MM.1S (cell line): ENCODE results near the gene NUP210L.
"Not testable (repeated sequence)": the region's sequence is repeated elsewhere in the genome, so short reads cannot be mapped to it uniquely, and the experiment has no call there.

Experiments
- DNase-seq: peaks from one replicate; pipeline ENCODE4 v3.0.0-alpha.2; 2015
- H2AFZ ChIP-seq: fragments of 300-600 bp; sonication (generic); 2 replicates; pipeline ENCODE4 v1.6.0; 2016; ENCODE audit warnings: antibody characterized with exemption, low read length
- H3F3A ChIP-seq: fragments of 300-600 bp; sonication (generic); 2 replicates; pipeline ENCODE4 v1.6.1; 2016; ENCODE audit warnings: mild to moderate bottlenecking, antibody characterized with exemption, low read length, moderate library complexity, mixed read lengths; ENCODE audit not compliant: insufficient read depth
- H3K27ac ChIP-seq: fragments of 300-600 bp; sonication (generic); 2 replicates; pipeline ENCODE4 v1.5.1; 2016; ENCODE audit warnings: mild to moderate bottlenecking, low read length
- H3K27me3 ChIP-seq: fragments of 300-600 bp; sonication (generic); replicated peaks from 2 replicates; pipeline ENCODE4 v1.6.0; 2016; ENCODE audit warnings: low read length; ENCODE audit not compliant: insufficient read depth
- H3K36me3 ChIP-seq: fragments of 300-600 bp; sonication (generic); replicated peaks from 2 replicates; pipeline ENCODE4 v1.6.1; 2016; ENCODE audit warnings: mild to moderate bottlenecking, low read length, mixed read lengths; ENCODE audit not compliant: insufficient read depth
- H3K4me1 ChIP-seq: fragments of 300-600 bp; sonication (generic); 2 replicates; pipeline ENCODE4 v1.6.1; 2016; ENCODE audit warnings: low read length, mixed read lengths
- H3K4me2 ChIP-seq: fragments of 300-600 bp; sonication (generic); 2 replicates; pipeline ENCODE4 v1.6.0; 2016; ENCODE audit warnings: low read depth, low read length
- H3K4me3 ChIP-seq: fragments of 300-600 bp; sonication (generic); 2 replicates; pipeline ENCODE4 v1.5.1; 2016; ENCODE audit warnings: low read length, mixed read lengths
- H3K79me2 ChIP-seq: fragments of 300-600 bp; sonication (generic); 2 replicates; pipeline ENCODE4 v1.6.1; 2016; ENCODE audit warnings: mixed run types, low read length, mixed read lengths
- H3K9ac ChIP-seq: fragments of 300-600 bp; sonication (generic); 2 replicates; pipeline ENCODE4 v1.6.1; 2016; ENCODE audit warnings: low read length, mixed read lengths
- H3K9me2 ChIP-seq: fragments of 300-600 bp; sonication (generic); replicated peaks from 2 replicates; pipeline ENCODE4 v1.6.1; 2016; ENCODE audit warnings: mild to moderate bottlenecking, low read length, mixed read lengths; ENCODE audit not compliant: insufficient read depth
- H3K9me3 ChIP-seq: fragments of 300-600 bp; sonication (generic); replicated peaks from 2 replicates; pipeline ENCODE4 v1.6.1; 2016; ENCODE audit warnings: mild to moderate bottlenecking, low read length, mixed read lengths; ENCODE audit not compliant: insufficient read depth
- H4K20me1 ChIP-seq: fragments of 300-600 bp; sonication (generic); 2 replicates; pipeline ENCODE4 v1.6.1; 2016; ENCODE audit warnings: mild to moderate bottlenecking, low read length, moderate library complexity, mixed read lengths; ENCODE audit not compliant: insufficient read depth
- CTCF ChIP-seq: fragments of 300-600 bp; sonication (generic); IDR thresholded peaks from 2 replicates; pipeline ENCODE4 v1.5.1; 2016; ENCODE audit warnings: antibody characterized with exemption, low read length, mixed read lengths
- EZH2 ChIP-seq: fragments of 300-600 bp; sonication (generic); optimal IDR thresholded peaks from 2 replicates; pipeline ENCODE3; 2017; ENCODE audit warnings: low read depth, mild to moderate bottlenecking, antibody characterized with exemption, low read length, mixed read lengths
- EZH2phosphoT487 ChIP-seq: fragments of 300-600 bp; sonication (generic); IDR thresholded peaks from 2 replicates; pipeline ENCODE4 v1.6.1; 2018; ENCODE audit warnings: antibody characterized with exemption, low read length

Gene NUP210L

GRCh38 chr1:154091706-154092105, 63.2 kb downstream of the NUP210L start:
- H3F3A ChIP-seq: no peaks in the 10 kb centered on the region
- H3K27me3 ChIP-seq: no peaks in the 10 kb centered on the region
- TF ChIP-seq CTCF (no peak), EZH2 (no peak), EZH2phosphoT487 (no peak)
- H4K20me1 ChIP-seq: no peaks in the 10 kb centered on the region
- no peak overlapping the region for H2AFZ ChIP-seq
- H3K4me2 ChIP-seq: no peak overlapping the region
- H3K36me3 ChIP-seq: no peaks in the 10 kb centered on the region
- no peak overlapping the region for H3K27ac ChIP-seq
- no peaks in the 10 kb centered on the region for H3K9me2 ChIP-seq
- H3K4me3 ChIP-seq: no peak overlapping the region
- H3K79me2 ChIP-seq: no peaks in the 10 kb centered on the region
- no peaks in the 10 kb centered on the region for H3K4me1 ChIP-seq
- no peak for DNase-seq
- no peak overlapping the region for H3K9ac ChIP-seq
- no peaks in the 10 kb centered on the region for H3K9me3 ChIP-seq

- Histone ChIP-seq H4K20me1 (no peaks in the 10 kb centered on the region), H3K4me3 (no peak overlapping the region), H3K27me3 (no peaks in the 10 kb centered on the region), H3K79me2 (no peaks in the 10 kb centered on the region), H3K4me1 (no peaks in the 10 kb centered on the region), H3K9me2 (no peaks in the 10 kb centered on the region), H3K4me2 (no peak overlapping the region), H2AFZ (no peak overlapping the region), H3K9ac (no peak overlapping the region), H3K36me3 (no peaks in the 10 kb centered on the region), H3K9me3 (no peaks in the 10 kb centered on the region), H3K27ac (no peak overlapping the region), H3F3A (no peaks in the 10 kb centered on the region)
- TF ChIP-seq EZH2 (no peak), CTCF (no peak), EZH2phosphoT487 (no peak)
- DNase-seq: no peak
Observed at GRCh38 chr1:154087574-154087973, 67.3 kb downstream of the NUP210L start.

DNA sequence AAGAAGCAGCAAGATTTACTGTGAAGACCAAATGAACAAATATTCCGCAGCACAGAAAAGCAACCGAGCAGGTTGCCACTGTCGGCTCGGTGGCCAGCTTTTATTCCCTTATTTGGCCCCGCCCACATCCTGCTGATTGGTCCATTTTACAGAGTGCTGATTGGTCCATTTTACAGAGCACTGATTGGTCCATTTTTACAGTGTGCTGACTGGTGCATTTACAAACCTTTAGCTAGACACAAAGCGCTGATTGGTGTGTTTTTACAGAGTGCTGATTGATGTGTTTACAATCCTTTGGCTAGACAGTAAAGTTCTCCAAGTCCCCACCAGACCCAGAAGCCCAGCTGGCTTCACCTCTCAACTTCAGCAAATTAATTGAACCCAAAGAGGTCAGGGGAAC, 71.8 kb downstream of the NUP210L start:
- not testable (repeated sequence) for H3F3A ChIP-seq, DNase-seq, H3K27ac ChIP-seq, H3K9ac ChIP-seq, H3K9me3 ChIP-seq, H3K79me2 ChIP-seq, H3K4me1 ChIP-seq, H2AFZ ChIP-seq, H3K4me3 ChIP-seq, H4K20me1 ChIP-seq, H3K36me3 ChIP-seq, H3K4me2 ChIP-seq, H3K27me3 ChIP-seq, H3K9me2 ChIP-seq

DNA sequence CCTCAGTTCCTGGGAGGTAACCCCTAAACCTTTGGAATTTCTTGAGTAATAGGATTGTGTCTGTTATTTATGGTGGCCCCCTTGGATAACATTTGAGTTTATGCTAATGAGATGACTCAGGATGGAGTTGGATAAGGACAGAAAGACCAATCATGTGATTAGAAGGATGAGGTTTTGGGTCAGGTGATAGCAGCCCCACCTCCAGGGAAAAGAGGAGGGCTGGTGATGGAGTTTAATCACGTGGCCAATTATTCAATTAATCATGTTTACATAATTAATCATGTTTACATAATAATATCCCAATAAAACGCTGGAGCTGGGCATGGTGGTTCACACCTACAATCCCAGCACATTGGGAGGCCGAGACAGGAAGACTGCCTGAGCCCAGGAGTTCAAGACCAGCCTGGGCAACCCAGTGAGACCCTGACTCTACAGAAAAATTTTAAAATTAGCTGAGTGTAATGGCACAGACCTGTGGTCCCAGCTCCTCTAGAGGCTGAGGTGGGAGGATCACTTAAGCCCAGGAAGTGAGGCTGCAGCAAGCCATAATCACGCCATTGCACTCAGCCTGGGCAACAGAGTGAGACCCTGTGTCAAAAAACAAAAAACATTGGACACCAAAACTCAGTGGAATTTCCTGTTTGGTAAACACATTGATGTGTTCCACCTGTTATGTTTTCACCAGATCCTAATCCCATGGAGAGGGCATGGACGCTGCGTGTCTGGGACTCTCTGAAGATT, 73.3 kb downstream of the NUP210L start:
- Histone ChIP-seq H3K9ac (no peak overlapping the region), H3K27ac (no peak overlapping the region), H3K36me3 (no peaks in the 10 kb centered on the region), H3K9me2 (no peaks in the 10 kb centered on the region), H3K79me2 (no peaks in the 10 kb centered on the region), H3K4me2 (no peak overlapping the region), H3K27me3 (no peaks in the 10 kb centered on the region), H2AFZ (no peak overlapping the region), H3K4me3 (no peak overlapping the region), H3K9me3 (no peaks in the 10 kb centered on the region), H4K20me1 (no peaks in the 10 kb centered on the region), H3F3A (no peaks in the 10 kb centered on the region), H3K4me1 (no peaks in the 10 kb centered on the region)
- TF ChIP-seq CTCF (no peak), EZH2 (no peak), EZH2phosphoT487 (no peak)
- DNase-seq: no peak
